GM23338 (cell line): ENCODE results near the gene GAB2.

Experiments used
- EZH2phosphoT487 ChIP-seq: fragments of 200-600 bp; sonication (generic); IDR thresholded peaks from one replicate; pipeline ENCODE4 v1.8.1; 2018; ENCODE audit warnings: antibody characterized with exemption; ENCODE audit not compliant: unreplicated experiment
- TF ChIP-seq, protein P1 (sequence below), 2 experiments: fragments of 200-600 bp in 1 of 2; sonication (generic) in 1 of 2; conservative IDR thresholded peaks; 2 replicates each; pipeline versions ENCODE4 v1.5.1 to v1.6.1; 2016 to 2017; ENCODE audit warnings: antibody characterized with exemption in 2 of 2, low read depth in 2 of 2, mild to moderate bottlenecking in 2 of 2, moderate library complexity in 1 of 2
- TF ChIP-seq, protein P2 (sequence below): IDR thresholded peaks from one replicate; pipeline ENCODE4 v1.6.1; 2018; ENCODE audit warnings: antibody characterized with exemption; ENCODE audit not compliant: unreplicated experiment

DNA sequence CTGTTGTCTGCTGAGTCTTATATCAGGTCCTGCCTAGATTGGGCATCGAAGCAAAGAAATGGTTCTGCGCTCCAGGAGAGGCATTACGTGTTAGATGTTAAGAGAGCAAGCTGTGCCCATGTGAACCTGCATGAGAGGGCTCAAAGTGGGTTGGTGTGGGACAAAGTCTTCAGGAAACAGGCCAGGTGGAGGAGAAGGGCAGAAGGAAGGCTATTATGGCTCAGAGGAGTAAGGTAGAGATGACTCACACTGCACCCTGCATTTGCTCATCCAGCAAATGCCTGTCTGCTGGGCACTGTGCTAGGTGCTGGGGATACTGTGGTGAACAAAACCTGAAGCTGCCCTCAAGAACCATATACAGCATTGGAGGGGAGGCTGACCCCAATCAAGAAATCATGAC is 223.1 kb downstream of the GAB2 start:
- TF ChIP-seq, protein P1, sequence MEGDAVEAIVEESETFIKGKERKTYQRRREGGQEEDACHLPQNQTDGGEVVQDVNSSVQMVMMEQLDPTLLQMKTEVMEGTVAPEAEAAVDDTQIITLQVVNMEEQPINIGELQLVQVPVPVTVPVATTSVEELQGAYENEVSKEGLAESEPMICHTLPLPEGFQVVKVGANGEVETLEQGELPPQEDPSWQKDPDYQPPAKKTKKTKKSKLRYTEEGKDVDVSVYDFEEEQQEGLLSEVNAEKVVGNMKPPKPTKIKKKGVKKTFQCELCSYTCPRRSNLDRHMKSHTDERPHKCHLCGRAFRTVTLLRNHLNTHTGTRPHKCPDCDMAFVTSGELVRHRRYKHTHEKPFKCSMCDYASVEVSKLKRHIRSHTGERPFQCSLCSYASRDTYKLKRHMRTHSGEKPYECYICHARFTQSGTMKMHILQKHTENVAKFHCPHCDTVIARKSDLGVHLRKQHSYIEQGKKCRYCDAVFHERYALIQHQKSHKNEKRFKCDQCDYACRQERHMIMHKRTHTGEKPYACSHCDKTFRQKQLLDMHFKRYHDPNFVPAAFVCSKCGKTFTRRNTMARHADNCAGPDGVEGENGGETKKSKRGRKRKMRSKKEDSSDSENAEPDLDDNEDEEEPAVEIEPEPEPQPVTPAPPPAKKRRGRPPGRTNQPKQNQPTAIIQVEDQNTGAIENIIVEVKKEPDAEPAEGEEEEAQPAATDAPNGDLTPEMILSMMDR (conservative IDR thresholded peaks at IDR 0.05; ENCODE audit: low read depth in 2 of 2), result no peak
- no peak for TF ChIP-seq EZH2phosphoT487
- TF ChIP-seq, protein P2, sequence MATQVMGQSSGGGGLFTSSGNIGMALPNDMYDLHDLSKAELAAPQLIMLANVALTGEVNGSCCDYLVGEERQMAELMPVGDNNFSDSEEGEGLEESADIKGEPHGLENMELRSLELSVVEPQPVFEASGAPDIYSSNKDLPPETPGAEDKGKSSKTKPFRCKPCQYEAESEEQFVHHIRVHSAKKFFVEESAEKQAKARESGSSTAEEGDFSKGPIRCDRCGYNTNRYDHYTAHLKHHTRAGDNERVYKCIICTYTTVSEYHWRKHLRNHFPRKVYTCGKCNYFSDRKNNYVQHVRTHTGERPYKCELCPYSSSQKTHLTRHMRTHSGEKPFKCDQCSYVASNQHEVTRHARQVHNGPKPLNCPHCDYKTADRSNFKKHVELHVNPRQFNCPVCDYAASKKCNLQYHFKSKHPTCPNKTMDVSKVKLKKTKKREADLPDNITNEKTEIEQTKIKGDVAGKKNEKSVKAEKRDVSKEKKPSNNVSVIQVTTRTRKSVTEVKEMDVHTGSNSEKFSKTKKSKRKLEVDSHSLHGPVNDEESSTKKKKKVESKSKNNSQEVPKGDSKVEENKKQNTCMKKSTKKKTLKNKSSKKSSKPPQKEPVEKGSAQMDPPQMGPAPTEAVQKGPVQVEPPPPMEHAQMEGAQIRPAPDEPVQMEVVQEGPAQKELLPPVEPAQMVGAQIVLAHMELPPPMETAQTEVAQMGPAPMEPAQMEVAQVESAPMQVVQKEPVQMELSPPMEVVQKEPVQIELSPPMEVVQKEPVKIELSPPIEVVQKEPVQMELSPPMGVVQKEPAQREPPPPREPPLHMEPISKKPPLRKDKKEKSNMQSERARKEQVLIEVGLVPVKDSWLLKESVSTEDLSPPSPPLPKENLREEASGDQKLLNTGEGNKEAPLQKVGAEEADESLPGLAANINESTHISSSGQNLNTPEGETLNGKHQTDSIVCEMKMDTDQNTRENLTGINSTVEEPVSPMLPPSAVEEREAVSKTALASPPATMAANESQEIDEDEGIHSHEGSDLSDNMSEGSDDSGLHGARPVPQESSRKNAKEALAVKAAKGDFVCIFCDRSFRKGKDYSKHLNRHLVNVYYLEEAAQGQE, result no peak
